Coronary artery (tissue), 2 donors: ENCODE measurements around the gene CIDEC.
"Not testable (repeated sequence)": the region's sequence is repeated elsewhere in the genome, so short reads cannot be mapped to it uniquely, and the experiment has no call there.

ENCODE experiments used
- DNase-seq: peaks from one replicate; pipeline ENCODE4 v3.0.0-alpha.2; 2017; ENCODE audit warnings: low spot score
- H3K27ac ChIP-seq, 2 donors: fragments of 200-600 bp; sonication (generic); one replicate each; pipeline ENCODE4 v1.5.1; 2016 to 2019
- H3K4me3 ChIP-seq: fragments of 200-600 bp; sonication (generic); 2 replicates; pipeline ENCODE4 v1.5.1; 2016; ENCODE audit warnings: mild to moderate bottlenecking, moderate library complexity
- TF ChIP-seq, protein P1 (sequence below): fragments of 200-600 bp; sonication (generic); IDR thresholded peaks from one replicate; pipeline ENCODE4 v1.5.1; 2019; ENCODE audit warnings: antibody characterized with exemption

Gene CIDEC

DNA sequence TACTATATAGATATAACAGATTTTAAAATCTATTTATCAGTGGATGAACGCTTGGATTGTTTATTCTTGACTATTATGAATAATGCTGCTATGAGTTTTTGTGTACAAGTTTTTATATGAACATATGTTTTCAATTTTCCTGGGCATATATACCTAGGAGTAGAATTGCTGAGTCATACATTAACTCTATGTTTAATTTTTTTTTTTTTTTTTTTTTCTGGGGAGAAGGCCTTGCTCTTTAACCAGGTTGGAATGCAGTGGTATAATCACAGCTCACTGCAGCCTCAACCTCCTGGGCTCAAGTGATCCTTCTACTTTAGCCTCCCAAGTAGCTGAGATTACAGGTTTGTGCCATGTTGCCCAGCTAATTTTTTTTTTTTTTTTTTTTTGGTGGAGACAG, 9.1 kb downstream of the CIDEC start:
- Histone ChIP-seq H3K27ac (no peak overlapping the region), H3K4me3 (no peak overlapping the region)
- TF ChIP-seq, protein P1, sequence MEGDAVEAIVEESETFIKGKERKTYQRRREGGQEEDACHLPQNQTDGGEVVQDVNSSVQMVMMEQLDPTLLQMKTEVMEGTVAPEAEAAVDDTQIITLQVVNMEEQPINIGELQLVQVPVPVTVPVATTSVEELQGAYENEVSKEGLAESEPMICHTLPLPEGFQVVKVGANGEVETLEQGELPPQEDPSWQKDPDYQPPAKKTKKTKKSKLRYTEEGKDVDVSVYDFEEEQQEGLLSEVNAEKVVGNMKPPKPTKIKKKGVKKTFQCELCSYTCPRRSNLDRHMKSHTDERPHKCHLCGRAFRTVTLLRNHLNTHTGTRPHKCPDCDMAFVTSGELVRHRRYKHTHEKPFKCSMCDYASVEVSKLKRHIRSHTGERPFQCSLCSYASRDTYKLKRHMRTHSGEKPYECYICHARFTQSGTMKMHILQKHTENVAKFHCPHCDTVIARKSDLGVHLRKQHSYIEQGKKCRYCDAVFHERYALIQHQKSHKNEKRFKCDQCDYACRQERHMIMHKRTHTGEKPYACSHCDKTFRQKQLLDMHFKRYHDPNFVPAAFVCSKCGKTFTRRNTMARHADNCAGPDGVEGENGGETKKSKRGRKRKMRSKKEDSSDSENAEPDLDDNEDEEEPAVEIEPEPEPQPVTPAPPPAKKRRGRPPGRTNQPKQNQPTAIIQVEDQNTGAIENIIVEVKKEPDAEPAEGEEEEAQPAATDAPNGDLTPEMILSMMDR, result no peak
- no peak for DNase-seq

DNA sequence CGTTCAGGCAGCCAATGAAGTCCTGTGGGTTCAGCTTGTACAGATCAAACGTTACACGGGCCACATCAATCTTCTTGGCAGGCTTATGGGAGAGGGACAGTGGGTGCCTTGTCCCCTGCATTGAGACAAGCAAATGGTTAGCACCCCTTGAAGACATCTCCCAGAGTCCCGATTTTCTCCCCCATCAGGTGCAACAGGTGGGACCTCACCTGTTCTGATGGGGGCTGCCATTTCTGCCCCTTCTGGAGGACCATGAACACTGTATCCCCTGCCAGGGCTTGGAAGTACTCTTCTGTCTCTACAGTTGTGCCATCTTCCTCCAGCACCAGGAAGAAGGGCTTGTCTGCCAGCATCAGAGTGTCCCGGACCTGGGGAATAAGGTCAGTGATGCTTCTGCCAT, 10.1 kb downstream of the CIDEC start:
- Histone ChIP-seq H3K4me3 (no peak overlapping the region), H3K27ac (no peak overlapping the region)
- no peak for DNase-seq
- TF ChIP-seq, protein P1, result no peak

DNA sequence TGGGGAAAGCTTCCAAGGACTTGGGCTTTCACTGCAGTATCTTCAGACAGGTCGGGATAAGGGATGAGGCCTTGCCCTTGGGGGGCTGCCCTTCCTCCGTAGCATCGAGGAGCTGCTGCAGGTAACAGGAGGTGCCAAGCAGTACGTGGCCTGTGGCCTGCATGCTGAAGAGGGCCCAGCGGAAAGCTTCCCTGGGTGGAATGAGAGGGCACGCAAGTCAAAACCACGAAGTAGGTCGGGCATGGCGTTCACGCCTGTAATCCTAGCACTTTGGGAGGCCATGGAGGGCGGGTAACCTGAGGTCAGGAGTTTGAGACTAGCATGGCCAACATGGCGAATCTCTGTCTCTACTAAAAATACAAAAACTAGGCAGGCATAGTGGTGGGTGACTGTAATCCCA, 12.9 kb downstream of the CIDEC start:
- DNase-seq, result no peak
- Histone ChIP-seq H3K4me3 (no peak overlapping the region), H3K27ac (peak overlapping the region; percentile 42 to 83)
- TF ChIP-seq, protein P1, result no peak

DNA sequence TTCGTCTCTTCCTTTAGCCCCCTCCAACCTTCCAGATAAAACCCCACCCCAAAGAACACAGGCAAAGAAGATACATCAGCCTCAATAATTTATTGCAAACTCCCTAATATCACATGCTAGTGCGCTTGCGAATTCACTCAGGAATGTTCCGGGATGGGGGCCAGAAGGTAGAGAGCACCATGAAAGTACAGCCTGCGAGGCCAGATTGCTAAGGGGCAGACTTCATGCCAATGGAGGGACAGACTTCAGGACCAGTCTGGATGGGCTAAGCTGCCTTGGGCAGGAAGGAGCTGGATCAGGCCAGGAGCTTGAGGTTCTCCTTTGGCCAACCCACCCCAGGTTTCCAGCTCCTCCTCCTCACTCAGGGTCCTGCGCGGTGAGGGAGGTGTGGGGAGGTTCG, 13.4 kb downstream of the CIDEC start:
- no peak for DNase-seq
- peak overlapping the region; percentile 42 to 83 for H3K27ac ChIP-seq

DNA sequence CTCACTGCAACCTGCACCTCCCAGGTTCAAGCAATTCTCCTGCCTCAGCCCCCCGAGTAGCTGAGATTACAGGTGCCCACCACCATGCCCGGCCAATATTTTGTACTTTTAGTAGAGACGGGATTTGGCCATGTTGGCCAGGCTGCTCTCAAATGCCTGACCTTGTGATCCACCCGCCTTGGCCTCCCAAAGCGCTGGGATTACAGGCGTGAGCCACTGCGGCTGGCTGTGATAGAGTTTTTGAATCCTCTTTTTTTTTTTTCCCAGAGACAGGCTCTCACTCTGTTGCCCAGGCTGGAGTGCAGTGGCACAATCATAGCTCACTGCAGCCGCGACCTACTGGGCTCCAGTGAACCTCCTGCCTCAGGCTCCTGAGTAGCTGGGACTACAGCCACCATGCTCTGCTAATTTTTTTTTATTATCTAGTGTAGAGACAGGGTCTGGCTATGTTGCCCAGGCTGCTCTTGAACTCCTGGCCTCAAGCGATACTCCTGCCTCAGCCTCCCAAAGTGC, 14.9 kb downstream of the CIDEC start:
- DNase-seq, result not testable (repeated sequence)
- H3K4me3 ChIP-seq, result peak overlapping the region; percentile 56
- peak overlapping the region; percentile 54 to 86 for H3K27ac ChIP-seq

More for the DNA sequence above, 13.4 kb downstream of the CIDEC start:
- H3K4me3 ChIP-seq, result no peak overlapping the region
- TF ChIP-seq, protein P1, result no peak

DNA sequence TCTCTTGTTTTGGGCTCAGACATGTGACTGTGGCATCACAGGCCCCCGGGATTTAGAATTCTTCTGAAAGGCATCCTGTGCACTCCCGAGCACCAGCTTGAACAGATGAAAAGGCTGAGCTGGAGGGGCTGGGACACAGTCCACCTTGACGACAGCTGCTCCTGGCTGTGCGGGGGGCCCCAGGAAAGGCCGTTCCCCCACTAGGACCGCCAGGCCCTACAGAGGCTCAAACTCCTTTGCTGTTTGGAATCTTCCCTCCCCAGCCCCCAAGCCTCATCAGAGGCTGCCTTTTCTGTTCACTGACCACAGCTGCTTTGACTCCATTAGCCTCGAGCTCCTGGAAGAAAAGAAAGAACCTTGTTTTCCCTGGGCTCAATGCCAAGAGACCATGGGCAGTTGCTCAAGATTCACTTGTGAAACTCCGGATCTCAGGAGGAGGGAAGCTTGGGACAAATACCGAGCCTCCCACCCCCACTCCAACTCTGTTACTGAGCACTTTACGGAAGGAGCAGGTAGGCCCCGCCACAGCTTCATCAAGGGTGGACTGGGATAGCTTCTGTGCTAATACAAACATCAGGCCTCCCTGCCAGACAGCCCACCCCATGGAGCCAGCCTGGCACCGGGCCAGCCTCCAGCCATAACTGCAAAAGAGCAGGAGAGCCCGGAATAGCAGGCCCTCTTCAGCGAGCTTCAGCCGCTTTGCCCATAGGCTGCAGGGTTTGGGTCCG, 15.7 kb downstream of the CIDEC start:
- Histone ChIP-seq H3K4me3 (peak overlapping the region; percentile 56), H3K27ac (peak overlapping the region; percentile 54 to 86)
- DNase-seq, result peak; percentile 85
- TF ChIP-seq, protein P1, result no peak

DNA sequence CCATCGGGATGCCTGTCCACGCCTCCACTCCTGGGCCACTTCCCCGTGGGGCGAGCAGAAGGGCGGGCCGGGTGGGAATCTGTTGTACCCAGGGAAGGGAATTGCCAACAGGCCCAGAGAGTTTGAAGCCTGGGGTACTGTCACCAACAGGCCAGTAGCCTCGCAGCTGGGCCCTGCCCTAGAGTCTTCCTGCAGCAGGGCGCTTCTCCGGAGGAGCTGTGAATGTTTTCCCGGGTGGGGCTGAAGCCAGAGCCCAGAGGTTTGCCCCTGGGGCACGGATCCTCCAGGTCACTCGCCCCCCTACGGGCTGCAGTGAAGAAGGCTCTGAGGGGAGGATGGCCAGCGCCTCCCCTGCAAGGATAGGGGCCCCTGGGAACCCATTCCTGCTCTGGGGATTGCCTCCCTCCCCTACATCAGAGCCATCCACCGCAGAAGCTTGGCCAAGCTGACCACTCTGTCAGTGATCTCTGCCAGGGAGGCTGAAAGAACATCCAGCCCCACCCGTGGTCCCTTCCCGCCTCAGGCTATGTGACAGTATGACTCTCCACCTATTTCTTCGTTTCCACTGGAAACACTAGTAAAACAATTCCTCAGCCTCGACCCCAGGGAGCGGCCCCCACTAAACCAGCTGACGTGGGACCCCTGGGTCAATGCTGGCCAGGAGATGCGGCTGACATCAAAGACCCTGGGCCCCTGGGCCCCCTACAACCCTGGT, 16.8 kb downstream of the CIDEC start:
- Histone ChIP-seq H3K27ac (peak overlapping the region; percentile 50 to 56), H3K4me3 (peak overlapping the region; percentile 63)
- DNase-seq, result no peak
- TF ChIP-seq, protein P1, result no peak
